ENCODE data around the gene XNDC1N. TPM values are rescaled to one million over a fixed set of nuclear protein-coding genes. Genes with fewer than 3 reads are reported as not detected.

Gene XNDC1N
- polyA plus RNA-seq, 1 experiment = 4.5 TPM

DNA sequence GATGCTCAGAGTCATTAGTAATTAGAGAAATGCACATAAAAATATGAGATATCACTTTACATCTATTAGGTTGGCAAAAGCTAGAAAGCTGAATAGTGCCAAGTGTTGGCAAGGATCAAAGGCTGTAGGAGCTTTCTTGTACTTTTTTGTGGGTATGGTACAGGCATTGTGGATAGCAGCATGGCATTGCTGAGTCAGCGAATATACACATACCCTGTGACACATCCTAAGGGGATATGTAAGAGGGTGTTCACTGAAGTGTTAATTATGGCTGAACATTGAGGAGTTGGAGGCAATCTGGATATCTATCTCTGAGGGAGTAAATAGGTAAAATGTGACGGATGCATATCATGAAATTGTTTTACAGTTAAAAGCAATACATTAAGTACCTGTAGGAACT lies 43.3 kb upstream of the XNDC1N start:
- no peak for DNase-seq (ENCODE audit: low read depth)
- CTCF ChIA-PET = interaction anchor here (1.1 kb wide), 1 partner anchor 9 kb away, joined by 4 read pairs; no protein-coding TSS in a partner anchor
- H3K27me3 ChIP-seq (ENCODE audit: control insufficient read depth, insufficient read depth, low read length) = no peaks in the 10 kb centered on the region
- H3K36me3 ChIP-seq (ENCODE audit: control insufficient read depth, insufficient read depth, low read length) = 0 out of 2 replicates have a peak, but pooled peaks cover 1% of the 10 kb centered on the region
- POLR2A ChIA-PET = no interaction called here
- TF ChIP-seq, protein P1, sequence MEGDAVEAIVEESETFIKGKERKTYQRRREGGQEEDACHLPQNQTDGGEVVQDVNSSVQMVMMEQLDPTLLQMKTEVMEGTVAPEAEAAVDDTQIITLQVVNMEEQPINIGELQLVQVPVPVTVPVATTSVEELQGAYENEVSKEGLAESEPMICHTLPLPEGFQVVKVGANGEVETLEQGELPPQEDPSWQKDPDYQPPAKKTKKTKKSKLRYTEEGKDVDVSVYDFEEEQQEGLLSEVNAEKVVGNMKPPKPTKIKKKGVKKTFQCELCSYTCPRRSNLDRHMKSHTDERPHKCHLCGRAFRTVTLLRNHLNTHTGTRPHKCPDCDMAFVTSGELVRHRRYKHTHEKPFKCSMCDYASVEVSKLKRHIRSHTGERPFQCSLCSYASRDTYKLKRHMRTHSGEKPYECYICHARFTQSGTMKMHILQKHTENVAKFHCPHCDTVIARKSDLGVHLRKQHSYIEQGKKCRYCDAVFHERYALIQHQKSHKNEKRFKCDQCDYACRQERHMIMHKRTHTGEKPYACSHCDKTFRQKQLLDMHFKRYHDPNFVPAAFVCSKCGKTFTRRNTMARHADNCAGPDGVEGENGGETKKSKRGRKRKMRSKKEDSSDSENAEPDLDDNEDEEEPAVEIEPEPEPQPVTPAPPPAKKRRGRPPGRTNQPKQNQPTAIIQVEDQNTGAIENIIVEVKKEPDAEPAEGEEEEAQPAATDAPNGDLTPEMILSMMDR (IDR thresholded peaks at IDR 0.05; ENCODE audit: insufficient read depth, low read depth, low read length) = no peak
- no peak overlapping the region for H3K4me3 ChIP-seq (ENCODE audit: low read depth, low read length)

DNA sequence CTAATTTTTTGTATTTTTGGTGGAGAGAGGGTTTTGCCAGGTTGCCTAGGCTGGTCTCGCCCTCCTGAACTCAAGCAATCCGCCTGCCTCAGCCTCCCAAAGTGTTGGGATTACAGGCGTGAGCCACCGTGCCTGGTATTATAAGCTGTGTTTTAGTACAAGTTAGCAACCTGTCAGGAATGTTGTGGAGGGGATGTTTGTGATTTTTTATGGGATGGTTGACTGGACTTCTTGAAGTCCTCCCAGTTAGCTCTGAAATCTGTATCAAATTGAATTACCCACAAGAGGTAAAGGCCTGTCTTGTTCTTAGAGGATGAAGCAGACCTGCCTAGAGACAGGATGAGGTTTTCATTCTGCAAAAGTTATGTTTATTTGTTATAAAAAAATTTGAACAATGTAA lies 36.2 kb upstream of the XNDC1N start:
- peaks cover 3% of the 10 kb centered on the region; the same call in 1 of the 2 replicates for H3K36me3 ChIP-seq (ENCODE audit: control insufficient read depth, insufficient read depth, low read length)
- DNase-seq (ENCODE audit: low read depth) = no peak
- TF ChIP-seq, protein P1 (IDR thresholded peaks at IDR 0.05; ENCODE audit: insufficient read depth, low read depth, low read length) = no peak
- no peaks in the 10 kb centered on the region for H3K27me3 ChIP-seq (ENCODE audit: control insufficient read depth, insufficient read depth, low read length)
- ChIA-PET CTCF (interaction anchor here (0.8 to 1.4 kb wide), 3 partner anchors 10 to 60 kb away, joined by 3 to 5 read pairs (median 3); no protein-coding TSS in a partner anchor), POLR2A (no interaction called here)
- no peak overlapping the region for H3K4me3 ChIP-seq (ENCODE audit: low read depth, low read length)

DNA sequence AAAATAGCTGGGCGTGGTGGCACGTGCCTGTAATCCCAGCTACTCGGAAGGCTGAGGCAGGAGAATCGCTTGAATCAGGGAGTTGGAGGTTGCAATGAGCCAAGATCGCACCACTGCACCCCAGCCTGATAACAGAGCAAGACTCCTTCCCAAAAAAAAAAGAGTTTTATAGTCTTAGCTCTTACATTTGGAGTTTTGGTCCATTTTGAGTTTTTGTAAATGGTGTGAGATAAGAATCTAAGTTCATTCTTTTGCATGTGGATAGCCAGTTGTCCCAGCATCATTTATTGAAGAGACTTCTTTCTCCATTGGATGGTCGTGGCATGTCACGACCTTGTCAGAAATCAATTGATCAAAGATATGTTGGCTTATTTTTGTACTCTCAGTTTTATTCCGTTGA lies 35.1 kb upstream of the XNDC1N start:
- TF ChIP-seq, protein P1 (IDR thresholded peaks at IDR 0.05; ENCODE audit: insufficient read depth, low read depth, low read length) = no peak
- DNase-seq (ENCODE audit: low read depth) = no peak
- Histone ChIP-seq H3K27me3 (ENCODE audit: control insufficient read depth, insufficient read depth, low read length) (no peaks in the 10 kb centered on the region), H3K4me3 (ENCODE audit: low read depth, low read length) (no peak overlapping the region), H3K36me3 (ENCODE audit: control insufficient read depth, insufficient read depth, low read length) (peaks cover 3% of the 10 kb centered on the region; the same call in 1 of the 2 replicates)
- CTCF ChIA-PET = interaction anchor here (0.6 kb wide), 1 partner anchor 9 kb away, joined by 4 read pairs; no protein-coding TSS in a partner anchor
- POLR2A ChIA-PET = no interaction called here

DNA sequence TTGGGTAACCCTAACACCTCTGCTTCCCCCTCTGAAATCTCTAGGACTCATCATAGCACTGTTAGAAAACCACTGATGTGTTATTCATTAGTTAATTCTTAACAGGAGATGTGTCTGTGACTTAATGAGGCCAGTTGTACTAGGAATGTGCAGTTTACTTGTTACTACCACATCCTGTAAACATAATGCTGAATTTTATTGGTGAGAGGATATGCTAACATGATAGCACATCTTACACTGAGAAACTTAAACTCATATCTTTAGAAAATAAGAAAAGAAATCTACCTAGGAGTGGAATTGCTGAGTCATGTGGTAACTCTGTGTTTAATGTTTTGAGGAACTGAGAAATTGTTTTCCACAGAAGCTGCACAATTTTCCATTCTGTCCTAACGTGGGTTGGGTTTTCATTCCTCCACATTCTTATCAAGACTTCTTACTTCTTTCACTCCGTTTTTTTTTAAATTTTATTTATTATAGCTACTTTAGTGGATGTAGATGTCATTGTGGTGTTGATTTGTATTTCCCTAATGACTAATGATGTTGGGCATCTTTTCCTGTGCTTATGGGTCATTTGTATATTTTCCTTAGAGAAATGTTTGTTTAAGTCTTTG lies 34.1 kb upstream of the XNDC1N start:
- CTCF ChIA-PET = interaction anchor here (0.6 to 0.9 kb wide), 2 partner anchors 10 to 15 kb away, joined by 4 to 6 read pairs; no protein-coding TSS in a partner anchor
- DNase-seq (ENCODE audit: low read depth) = no peak
- TF ChIP-seq, protein P1 (IDR thresholded peaks at IDR 0.05; ENCODE audit: insufficient read depth, low read depth, low read length) = no peak
- no peak overlapping the region for H3K4me3 ChIP-seq (ENCODE audit: low read depth, low read length)
- H3K27me3 ChIP-seq (ENCODE audit: control insufficient read depth, insufficient read depth, low read length) = no peaks in the 10 kb centered on the region
- POLR2A ChIA-PET = no interaction called here
- peaks cover 3% of the 10 kb centered on the region; the same call in 1 of the 2 replicates for H3K36me3 ChIP-seq (ENCODE audit: control insufficient read depth, insufficient read depth, low read length)

DNA sequence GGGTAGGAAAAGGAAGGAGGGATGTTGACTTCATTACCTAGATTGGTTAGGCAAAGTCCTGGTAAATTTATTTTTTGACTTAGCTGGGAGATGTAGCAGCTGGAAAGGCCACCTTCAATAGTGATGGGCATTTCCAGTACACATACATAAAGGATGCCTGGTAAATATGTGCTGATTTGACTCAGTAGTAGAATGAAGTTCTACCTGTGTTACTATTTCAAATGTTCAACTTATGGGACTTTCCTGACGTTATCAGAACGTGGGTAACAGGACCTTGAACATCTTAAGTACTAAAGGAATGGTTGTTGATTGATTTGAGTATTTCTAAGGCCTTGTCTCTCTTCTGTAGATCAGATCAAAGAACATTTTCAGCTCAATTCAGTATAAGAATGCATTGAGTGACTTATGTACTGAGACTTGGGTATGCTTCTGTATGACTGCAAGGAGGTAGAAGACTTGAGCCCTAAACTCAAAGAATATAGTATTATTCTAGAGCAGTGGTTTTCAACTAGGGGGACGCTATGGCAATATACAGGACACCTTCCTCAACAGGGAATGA lies 27.6 kb upstream of the XNDC1N start:
- no peak for DNase-seq (ENCODE audit: low read depth)
- TF ChIP-seq, protein P1 (IDR thresholded peaks at IDR 0.05; ENCODE audit: insufficient read depth, low read depth, low read length) = no peak
- Histone ChIP-seq H3K27me3 (ENCODE audit: control insufficient read depth, insufficient read depth, low read length) (no peaks in the 10 kb centered on the region), H3K4me3 (ENCODE audit: low read depth, low read length) (no peak overlapping the region), H3K36me3 (ENCODE audit: control insufficient read depth, insufficient read depth, low read length) (peaks cover 3% of the 10 kb centered on the region; the same call in 1 of the 2 replicates)
- CTCF ChIA-PET = interaction anchor here (0.6 to 4.2 kb wide), 3 partner anchors 13 to 478 kb away, joined by 3 to 15 read pairs (median 6); partner anchors contain the start of gene CLPB
- POLR2A ChIA-PET = no interaction called here
